ENCODE results near the gene MTHFD2. TPM values are rescaled to one million over a fixed set of nuclear protein-coding genes. Genes with fewer than 3 reads are reported as not detected.

The MTHFD2 gene
- total RNA-seq, 3 donors from 2014 or later: 41.6 to 100 (median 56.7) TPM

DNA sequence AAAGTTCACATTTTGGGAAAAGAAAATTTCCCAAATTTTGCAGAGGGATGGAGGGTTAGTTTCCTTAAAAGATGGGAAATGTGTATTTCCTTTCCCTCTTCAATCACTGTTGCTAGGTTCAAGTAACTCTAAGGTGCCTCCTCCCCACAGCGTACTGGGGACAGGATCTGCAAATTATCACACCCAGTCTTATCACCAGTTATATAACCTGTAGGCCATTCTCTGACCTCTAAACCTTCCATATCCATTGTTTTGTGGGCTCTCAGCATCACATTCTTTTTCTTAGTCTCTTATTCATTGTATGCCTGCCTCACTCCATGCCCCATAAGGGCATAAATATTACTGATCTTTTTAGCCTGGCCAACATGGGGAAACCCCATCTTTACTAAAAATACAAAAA is 3.6 kb upstream of the MTHFD2 start:
- Histone ChIP-seq H3K4me1 (no peaks in the 10 kb centered on the region), H3K36me3 (no peaks in the 10 kb centered on the region), H3K27ac (no peak overlapping the region), H3K27me3 (no peaks in the 10 kb centered on the region), H3K9me3 (no peaks in the 10 kb centered on the region), H3K4me3 (no peak overlapping the region)
- TF ChIP-seq, protein P1, sequence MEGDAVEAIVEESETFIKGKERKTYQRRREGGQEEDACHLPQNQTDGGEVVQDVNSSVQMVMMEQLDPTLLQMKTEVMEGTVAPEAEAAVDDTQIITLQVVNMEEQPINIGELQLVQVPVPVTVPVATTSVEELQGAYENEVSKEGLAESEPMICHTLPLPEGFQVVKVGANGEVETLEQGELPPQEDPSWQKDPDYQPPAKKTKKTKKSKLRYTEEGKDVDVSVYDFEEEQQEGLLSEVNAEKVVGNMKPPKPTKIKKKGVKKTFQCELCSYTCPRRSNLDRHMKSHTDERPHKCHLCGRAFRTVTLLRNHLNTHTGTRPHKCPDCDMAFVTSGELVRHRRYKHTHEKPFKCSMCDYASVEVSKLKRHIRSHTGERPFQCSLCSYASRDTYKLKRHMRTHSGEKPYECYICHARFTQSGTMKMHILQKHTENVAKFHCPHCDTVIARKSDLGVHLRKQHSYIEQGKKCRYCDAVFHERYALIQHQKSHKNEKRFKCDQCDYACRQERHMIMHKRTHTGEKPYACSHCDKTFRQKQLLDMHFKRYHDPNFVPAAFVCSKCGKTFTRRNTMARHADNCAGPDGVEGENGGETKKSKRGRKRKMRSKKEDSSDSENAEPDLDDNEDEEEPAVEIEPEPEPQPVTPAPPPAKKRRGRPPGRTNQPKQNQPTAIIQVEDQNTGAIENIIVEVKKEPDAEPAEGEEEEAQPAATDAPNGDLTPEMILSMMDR (IDR thresholded peaks at IDR 0.05): no peak
- no peak for TF ChIP-seq POLR2A (IDR thresholded peaks at IDR 0.05)
- TF ChIP-seq POLR2AphosphoS5 (IDR thresholded peaks at IDR 0.05): no peak
- no peak for DNase-seq (ENCODE audit: low spot score in 2 of 2)
- intact Hi-C loops (cut with DNase I; ENCODE audit: low total_unique reads): no loop called here

DNA sequence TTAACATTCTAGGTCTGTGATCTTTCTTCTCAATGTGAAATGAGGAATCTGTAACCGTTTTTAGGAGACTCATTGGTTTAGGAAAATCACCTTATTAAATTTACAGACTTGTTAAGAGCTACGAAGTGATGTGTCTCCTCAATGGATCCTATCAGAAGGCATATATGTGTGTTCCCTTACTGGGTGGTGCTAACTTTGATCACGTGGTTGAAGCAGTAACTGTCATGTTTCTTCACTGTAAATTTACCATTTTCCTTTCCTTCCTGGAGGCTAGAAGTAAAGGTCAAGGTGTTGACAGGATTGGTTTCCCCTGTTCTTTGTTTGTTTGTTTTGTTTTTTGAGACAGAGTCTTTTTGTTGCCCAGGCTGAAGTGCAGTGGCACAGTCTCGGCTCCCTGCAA is 1.4 kb upstream of the MTHFD2 start:
- H3K27me3 ChIP-seq: no peaks in the 10 kb centered on the region
- no peak for DNase-seq (ENCODE audit: low spot score in 2 of 2)
- intact Hi-C loops (cut with DNase I; ENCODE audit: low total_unique reads): no loop called here
- H3K4me3 ChIP-seq: no peak overlapping the region
- H3K36me3 ChIP-seq: no peaks in the 10 kb centered on the region
- H3K9me3 ChIP-seq: no peaks in the 10 kb centered on the region
- no peak for TF ChIP-seq POLR2AphosphoS5 (IDR thresholded peaks at IDR 0.05)
- TF ChIP-seq POLR2A (IDR thresholded peaks at IDR 0.05): no peak
- TF ChIP-seq, protein P1 (IDR thresholded peaks at IDR 0.05): no peak
- H3K27ac ChIP-seq: no peak overlapping the region
- no peaks in the 10 kb centered on the region for H3K4me1 ChIP-seq

DNA sequence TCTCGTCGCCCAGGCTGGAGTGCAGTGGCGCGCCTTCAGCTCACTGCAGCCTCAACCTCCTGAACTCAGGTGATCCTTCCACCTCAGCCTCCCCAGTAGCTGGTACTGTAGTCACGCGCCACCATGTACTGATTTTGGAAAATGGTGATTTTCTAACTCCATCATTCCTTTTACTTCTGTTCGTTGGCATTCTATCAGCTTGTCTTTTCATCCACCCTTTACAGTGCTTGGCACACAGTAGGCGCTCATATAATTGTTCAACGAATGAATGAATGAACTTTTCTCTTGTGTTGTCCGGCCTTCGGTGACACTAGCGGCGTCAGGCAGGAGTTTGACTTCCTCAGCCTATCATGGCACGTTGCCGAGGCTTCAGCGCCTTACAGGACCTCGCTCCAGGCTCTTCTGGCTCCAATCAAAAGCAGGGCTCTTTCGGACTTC is 373 bp upstream of the MTHFD2 start:
- H3K36me3 ChIP-seq: no peaks in the 10 kb centered on the region
- no peaks in the 10 kb centered on the region for H3K27me3 ChIP-seq
- H3K9me3 ChIP-seq: no peaks in the 10 kb centered on the region
- H3K4me3 ChIP-seq: peak overlapping the region; percentile 75 to 79 (median 77)
- TF ChIP-seq POLR2A (IDR thresholded peaks at IDR 0.05) (no peak), POLR2AphosphoS5 (IDR thresholded peaks at IDR 0.05) (no peak)
- TF ChIP-seq, protein P1 (IDR thresholded peaks at IDR 0.05): no peak
- H3K27ac ChIP-seq: peak overlapping the region; percentile 84 to 94
- intact Hi-C loops (cut with DNase I; ENCODE audit: low total_unique reads): no loop called here
- no peak for DNase-seq (ENCODE audit: low spot score in 2 of 2)
- H3K4me1 ChIP-seq: no peaks in the 10 kb centered on the region

GRCh38 chr2:74199275-74199701 is 873 bp downstream of the MTHFD2 start:
- Histone ChIP-seq H3K9me3 (no peaks in the 10 kb centered on the region), H3K36me3 (no peaks in the 10 kb centered on the region), H3K4me3 (peak overlapping the region; percentile 75 to 79 (median 77)), H3K4me1 (no peaks in the 10 kb centered on the region), H3K27me3 (no peaks in the 10 kb centered on the region), H3K27ac (peak overlapping the region; percentile 84 to 94)
- TF ChIP-seq POLR2AphosphoS5 (IDR thresholded peaks at IDR 0.05) (no peak), POLR2A (IDR thresholded peaks at IDR 0.05) (no peak)
- TF ChIP-seq, protein P1 (IDR thresholded peaks at IDR 0.05): no peak
- intact Hi-C loops (cut with DNase I; ENCODE audit: low total_unique reads): no loop called here
- peak in 1 of 2 donors; percentile 59 for DNase-seq (ENCODE audit: low spot score in 2 of 2)

DNA sequence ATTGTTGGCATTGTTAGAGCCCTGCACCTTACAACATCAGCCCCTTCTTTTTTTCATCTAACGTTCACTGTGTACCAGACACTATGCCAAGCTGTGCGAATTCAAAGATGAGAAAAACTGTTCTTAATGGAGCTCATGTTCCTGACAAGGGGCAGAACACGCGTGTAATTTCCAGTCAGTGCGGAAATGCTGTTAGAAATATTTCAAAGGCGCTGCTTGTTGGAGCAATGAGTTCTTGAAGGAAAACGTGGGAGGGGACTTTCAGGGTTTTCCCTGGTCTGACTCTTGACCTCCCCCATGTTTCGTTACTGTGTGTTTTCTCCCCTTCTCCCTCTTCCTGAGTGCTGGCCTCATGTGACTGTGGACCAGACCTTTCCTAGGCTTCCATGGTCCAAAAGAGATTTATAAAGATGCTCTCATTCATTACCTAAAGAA is 1.5 kb downstream of the MTHFD2 start:
- H3K36me3 ChIP-seq: no peaks in the 10 kb centered on the region
- no peaks in the 10 kb centered on the region for H3K27me3 ChIP-seq
- H3K27ac ChIP-seq: peak overlapping the region in 1 of 2 donors; percentile 21
- no peaks in the 10 kb centered on the region for H3K9me3 ChIP-seq
- intact Hi-C loops (cut with DNase I; ENCODE audit: low total_unique reads): no loop called here
- TF ChIP-seq, protein P1 (IDR thresholded peaks at IDR 0.05): no peak
- TF ChIP-seq POLR2AphosphoS5 (IDR thresholded peaks at IDR 0.05): no peak
- no peak for TF ChIP-seq POLR2A (IDR thresholded peaks at IDR 0.05)
- H3K4me1 ChIP-seq: peaks cover 0 to 2% of the 10 kb centered on the region in 2 donors
- no peak for DNase-seq (ENCODE audit: low spot score in 2 of 2)
- peak overlapping the region; percentile 75 to 79 (median 77) for H3K4me3 ChIP-seq
